IMR-90 (cell line): ENCODE data around the gene SPATC1L. TPM values are rescaled to one million over a fixed set of nuclear protein-coding genes. Genes with fewer than 3 reads are reported as not detected.
A peak's percentile ranks its signal among the peaks of the same experiment; 100 is the strongest.

Experiments
- ATAC-seq: fragments of 200-7000 bp; cut with Tn5 transposase; 2 replicates; pipeline ENCODE4 v1.9.1; 2020; ENCODE audit warnings: low read depth, mild to moderate bottlenecking, moderate library complexity
- BruUV-seq: library from RNA; stranded (reverse); fragments of 400-500 nt; replicated peaks from 2 replicates; lab custom pipeline; 2021; lab: Mats Ljungman, UMichigan
- CTCF ChIA-PET: fragments of 300-600 bp; formaldehyde crosslinking; extraction: SDS; loops from one replicate; lab custom pipeline; 2021; ENCODE audit warnings: antibody characterized with exemption; lab: Yijun Ruan, JAX
- POLR2A ChIA-PET: fragments of 300-600 bp; sonication (Branson Sonifier 250); formaldehyde crosslinking; loops from one replicate; lab custom pipeline; 2022; ENCODE audit warnings: antibody characterized with exemption; ENCODE audit not compliant: unreplicated experiment; lab: Charles Lee
- DNase-seq: peaks from one replicate; pipeline ENCODE4 v3.0.0; 2013
- H2AFZ ChIP-seq: replicated peaks from 2 replicates; pipeline ENCODE3; 2013; ENCODE audit warnings: low read length, mild to moderate bottlenecking; ENCODE audit not compliant: poor library complexity
- H2AK5ac ChIP-seq: 2 replicates; pipeline ENCODE4 v1.6.1; 2013; ENCODE audit warnings: low read depth, low read length, inconsistent platforms
- H2AK9ac ChIP-seq: replicated peaks from 2 replicates; pipeline ENCODE3; 2013; ENCODE audit warnings: mild to moderate bottlenecking, low read depth, low read length, moderate library complexity; ENCODE audit not compliant: poor library complexity
- H2BK120ac ChIP-seq: 2 replicates; pipeline ENCODE4 v1.6.1; 2013; ENCODE audit warnings: low read depth, low read length, inconsistent platforms
- H2BK15ac ChIP-seq: 3 replicates; pipeline ENCODE4 v1.6.1; 2013; ENCODE audit warnings: low read depth, low read length, inconsistent platforms
- H2BK20ac ChIP-seq: 2 replicates; pipeline ENCODE4 v1.6.1; 2013; ENCODE audit warnings: low read depth, mild to moderate bottlenecking, inconsistent platforms, low read length, moderate library complexity
- H2BK5ac ChIP-seq: 2 replicates; pipeline ENCODE4 v1.6.1; 2013; ENCODE audit warnings: mild to moderate bottlenecking, low read depth, low read length, inconsistent platforms; ENCODE audit not compliant: poor library complexity, severe bottlenecking
- H3K14ac ChIP-seq: replicated peaks from 2 replicates; pipeline ENCODE4 v1.6.1; 2013; ENCODE audit warnings: low read depth, low read length, inconsistent platforms
- H3K18ac ChIP-seq: 2 replicates; pipeline ENCODE4 v1.6.1; 2013; ENCODE audit warnings: low read depth, low read length, control low read depth
- H3K23ac ChIP-seq: 2 replicates; pipeline ENCODE4 v1.6.1; 2013; ENCODE audit warnings: low read depth, low read length, inconsistent platforms
- H3K27ac ChIP-seq: 2 replicates; pipeline ENCODE4 v1.5.1; 2013; ENCODE audit warnings: mild to moderate bottlenecking, control low read depth, low read length; ENCODE audit not compliant: insufficient read depth
- H3K27me3 ChIP-seq: 2 replicates; pipeline ENCODE4 v1.6.1; 2013; ENCODE audit warnings: low read length; ENCODE audit not compliant: control insufficient read depth, insufficient read depth
- H3K36me3 ChIP-seq: 2 replicates; pipeline ENCODE4 v1.6.1; 2013; ENCODE audit warnings: low read length, mixed read lengths; ENCODE audit not compliant: control insufficient read depth, insufficient read depth
- H3K4ac ChIP-seq: 2 replicates; pipeline ENCODE4 v1.6.1; 2013; ENCODE audit warnings: low read depth, low read length, inconsistent platforms
- H3K4me1 ChIP-seq: 2 replicates; pipeline ENCODE4 v1.6.1; 2013; ENCODE audit warnings: low read length, mixed read lengths; ENCODE audit not compliant: control insufficient read depth, insufficient read depth
- H3K4me2 ChIP-seq: 2 replicates; pipeline ENCODE4 v1.6.1; 2013; ENCODE audit warnings: low read depth, mild to moderate bottlenecking, control low read depth, low read length, moderate library complexity
- H3K4me3 ChIP-seq: 2 replicates; pipeline ENCODE4 v1.5.1; 2013; ENCODE audit warnings: low read depth, mild to moderate bottlenecking, control low read depth, low read length, moderate library complexity; ENCODE audit not compliant: insufficient read depth
- H3K56ac ChIP-seq: 2 replicates; pipeline ENCODE4 v1.6.1; 2013; ENCODE audit warnings: low read length, inconsistent platforms; ENCODE audit not compliant: insufficient read depth; ENCODE audit errors: extremely low read depth
- H3K79me1 ChIP-seq, 2 experiments: 2 replicates each; pipeline ENCODE4 v1.6.1; 2013; ENCODE audit warnings: low read length in 2 of 2, inconsistent platforms in 1 of 2, low read depth in 1 of 2
- H3K9ac ChIP-seq: 2 replicates; pipeline ENCODE4 v1.6.1; 2013; ENCODE audit warnings: low read depth, low read length, control low read depth
- H3K9me1 ChIP-seq: 2 replicates; pipeline ENCODE4 v1.6.1; 2013; ENCODE audit warnings: low read length, inconsistent platforms; ENCODE audit not compliant: insufficient read depth
- H3K9me3 ChIP-seq: 2 replicates; pipeline ENCODE4 v1.6.1; 2013; ENCODE audit warnings: low read length; ENCODE audit not compliant: control insufficient read depth, insufficient read depth
- H4K20me1 ChIP-seq: 2 replicates; pipeline ENCODE4 v1.6.1; 2013; ENCODE audit warnings: low read length, inconsistent platforms; ENCODE audit not compliant: insufficient read depth
- H4K5ac ChIP-seq: 2 replicates; pipeline ENCODE4 v1.6.1; 2013; ENCODE audit warnings: mild to moderate bottlenecking, low read depth, low read length, control low read depth
- H4K8ac ChIP-seq, 2 experiments: 2 replicates each; pipeline ENCODE4 v1.6.1; 2013; ENCODE audit warnings: low read depth in 2 of 2, low read length in 2 of 2, control low read depth in 1 of 2, inconsistent platforms in 1 of 2
- H4K91ac ChIP-seq: 2 replicates; pipeline ENCODE4 v1.6.1; 2013; ENCODE audit warnings: low read depth, low read length, inconsistent platforms; ENCODE audit not compliant: insufficient read depth
- SMC3 ChIP-seq: fragments of 150-350 bp; IDR thresholded peaks from 2 replicates; pipeline ENCODE4 v1.6.1; 2016; ENCODE audit warnings: low read depth, mild to moderate bottlenecking, antibody characterized with exemption, low read length, moderate library complexity
- whole genome bisulfite sequencing, 2 experiments: methylation state at CpG; one replicate each; pipeline versions ENCODE4 v1.1.5 to v1.1.7; 2013; ENCODE audit warnings: missing lambda C conversion rate in 2 of 2; ENCODE audit not compliant: insufficient read length in 1 of 2; ENCODE audit errors: extremely low coverage in 2 of 2; 5-methylcytosine and 5-hydroxymethylcytosine counted together
- dilution Hi-C: fragments of 300-500 bp; cut with HindIII; formaldehyde crosslinking; loops from one replicate; pipeline ENCODE4 v1.14.3; 2018; ENCODE audit warnings: low sequenced_read_pairs; ENCODE audit not compliant: unreplicated experiment
- in situ Hi-C: fragments of 300-500 bp; cut with MboI; formaldehyde crosslinking; loops from 3 replicates; pipeline ENCODE4 v1.14.3; 2019; ENCODE audit warnings: low sequenced_read_pairs, inconsistent platforms, mixed read lengths
- intact Hi-C: fragments of 100-400 bp; cut with micrococcal nuclease; formaldehyde crosslinking; loops from 2 replicates; pipeline ENCODE4 v1.10.0; 2022
- polyA plus RNA-seq, 3 experiments: library from polyadenylated mRNA; depleted of rRNA; stranded (reverse); fragments of >200 nt; gene quantifications; 2 replicates each; pipeline ENCODE4 v1.2.3, GENCODE V29; 2012; ENCODE audit warnings: low replicate concordance in 1 of 3
- total RNA-seq: library from RNA; depleted of rRNA; stranded (reverse); fragments of >200 nt; gene quantifications from 2 replicates; pipeline ENCODE4 v1.2.3, GENCODE V29; 2012

The SPATC1L gene
- total and polyA plus RNA-seq, 2 of the 4 experiments (the other 2 are of a cell fraction), result 3.8 to 17.2 TPM

GRCh38 chr21:46155514-46156377 lies 28.5 kb downstream of the SPATC1L start, which contains the start of gene FTCD:
TSS of gene FTCD (minus strand) at chr21:46155579. CDS start at chr21:46155523, 56 bp downstream.
- no peak within 1 kb of the TSS for H3K18ac ChIP-seq
- dilution Hi-C loops, result no loop called here
- in situ Hi-C loops, result no loop called here
- no peak within 1 kb of the TSS for H4K8ac ChIP-seq
- TF ChIP-seq SMC3, result no peak
- H3K56ac ChIP-seq, result no peak within 1 kb of the TSS
- no peak within 1 kb of the TSS for H2AK9ac ChIP-seq
- WGBS, 2 experiments, result 88% methylated on average over 19 of the region's 34 CpGs; no CpG with 5 or more reads in 1 of the 2 experiments
- peak within 1 kb of the TSS; percentile 35; the same call in 1 of the 2 replicates for H2AK5ac ChIP-seq
- CTCF ChIA-PET, result no interaction called here
- no peaks in the 10 kb centered on the region for H3K79me1 ChIP-seq
- no peaks in the 10 kb centered on the region for H4K20me1 ChIP-seq
- H2BK15ac ChIP-seq, result no peak within 1 kb of the TSS
- no peak within 1 kb of the TSS for H3K4ac ChIP-seq
- ATAC-seq, result no peak
- no peak within 1 kb of the TSS for H3K23ac ChIP-seq
- H3K9me3 ChIP-seq, result no peaks in the 10 kb centered on the region
- H3K9ac ChIP-seq, result no peak within 1 kb of the TSS
- no peak within 1 kb of the TSS for H2BK5ac ChIP-seq
- H3K4me1 ChIP-seq, result peaks cover 2% of the 10 kb centered on the region
- peak within 1 kb of the TSS; percentile 51 for H2AFZ ChIP-seq
- H4K5ac ChIP-seq, result no peak within 1 kb of the TSS
- no peak within 1 kb of the TSS for H2BK120ac ChIP-seq
- no peak within 1 kb of the TSS for H3K14ac ChIP-seq
- H3K27me3 ChIP-seq, result no peaks in the 10 kb centered on the region
- no peak within 1 kb of the TSS for H3K4me2 ChIP-seq
- no TSS peak for BruUV-seq
- POLR2A ChIA-PET, result no interaction called here
- no peak within 1 kb of the TSS for H4K91ac ChIP-seq
- no peaks in the 10 kb centered on the region for H3K36me3 ChIP-seq
- 0 out of 2 replicates have a peak, but pooled peaks cover 3% of the 10 kb centered on the region for H3K9me1 ChIP-seq
- no peak within 1 kb of the TSS for H2BK20ac ChIP-seq
- DNase-seq, result no peak
- intact Hi-C loops, result no loop called here
- no peak within 1 kb of the TSS for H3K27ac ChIP-seq
- H3K4me3 ChIP-seq, result no peak within 1 kb of the TSS
